Right lobe of liver (tissue), 6 donors: Measurements from ENCODE around the gene AKAP13. TPM values are rescaled to one million over a fixed set of nuclear protein-coding genes. Genes with fewer than 3 reads are reported as not detected.

Experiments used
- ATAC-seq, 4 donors: fragments of 200-7000 bp; cut with Tn5 transposase; one replicate each; pipeline ENCODE4 v1.9.1; 2020; ENCODE audit warnings: mild to moderate bottlenecking in 4 of 4, moderate library complexity in 4 of 4
- DNase-seq, 3 donors: peaks; one replicate each; pipeline ENCODE4 v3.0.0-alpha.2; 2020
- H3K27ac ChIP-seq, 3 donors: fragments of 200-600 bp; one replicate each; pipeline ENCODE4 v1.8.0; 2022
- H3K27me3 ChIP-seq, 2 donors: fragments of 200-600 bp; one replicate each; pipeline ENCODE4 v1.8.0; 2022
- H3K36me3 ChIP-seq, 4 donors: fragments of 200-600 bp; sonication (generic) in 1 of 4; one replicate each; pipeline versions ENCODE4 v1.5.1 to v1.8.0; 2017 to 2022; ENCODE audit warnings: control low read depth in 1 of 4
- H3K4me1 ChIP-seq, 4 donors: fragments of 200-600 bp; sonication (generic) in 1 of 4; one replicate each; pipeline versions ENCODE4 v1.5.1 to v1.8.0; 2017 to 2022; ENCODE audit warnings: control low read depth in 1 of 4
- H3K4me3 ChIP-seq, 3 donors: fragments of 200-600 bp; one replicate each; pipeline ENCODE4 v1.8.0; 2022
- H3K9me3 ChIP-seq, 4 donors: fragments of 200-600 bp; sonication (generic) in 1 of 4; one replicate each; pipeline versions ENCODE4 v1.5.1 to v1.8.0; 2017 to 2022; ENCODE audit warnings: control low read depth in 1 of 4
- CTCF ChIP-seq, 4 donors: fragments of 200-600 bp in 3 of 4; fragments of 450-650 bp in 1 of 4; IDR thresholded peaks; one replicate each; pipeline versions ENCODE4 v1.5.1 to v1.8.0; 2016 to 2022; ENCODE audit warnings: antibody characterized with exemption in 4 of 4, mild to moderate bottlenecking in 2 of 4
- POLR2A ChIP-seq: fragments of 450-650 bp; IDR thresholded peaks from one replicate; pipeline ENCODE4 v1.6.1; 2017; ENCODE audit warnings: antibody characterized with exemption, mild to moderate bottlenecking
- WGBS: methylation state at CpG from one replicate; pipeline ENCODE4 v1.1.6; 2018; ENCODE audit warnings: low coverage, low lambda C conversion rate; ENCODE audit not compliant: insufficient coverage; ENCODE audit errors: missing lambda C conversion rate; 5-methylcytosine and 5-hydroxymethylcytosine counted together
- intact Hi-C, 2 donors: fragments of 100-400 bp; cut with DNase I; formaldehyde crosslinking; loops; one replicate each; pipeline versions ENCODE4 v1.11.2 to v1.14.1; 2022
- total RNA-seq, 6 experiments: library from RNA; depleted of rRNA in 2 of 6; stranded (reverse); fragments of >200 nt in 2 of 6; fragmentation: NEBNext Ultra II Directional in 3 of 6; extraction: Animal tissue kit (Norgen Biotek cat#: 25700) in 3 of 6; gene quantifications; one replicate each; pipeline versions ENCODE4 v1.1.0 to v1.2.4, GENCODE V29; 2016 to 2023
- donor health status: DM: no; HTN: yes; CAD: no.
- donor health status: DM: no; HTN: no; CAD: no.
- donor health status: DM: no; HTN: no; CAD: no.
- donor health status: DM: no; HTN: yes; CAD: no.
- donor health status: DM: no; HTN: yes; CAD: no.

Gene AKAP13
- total RNA-seq, 6 experiments from 2014 or later, result 50.1 to 73.1 (median 63.9) TPM

DNA sequence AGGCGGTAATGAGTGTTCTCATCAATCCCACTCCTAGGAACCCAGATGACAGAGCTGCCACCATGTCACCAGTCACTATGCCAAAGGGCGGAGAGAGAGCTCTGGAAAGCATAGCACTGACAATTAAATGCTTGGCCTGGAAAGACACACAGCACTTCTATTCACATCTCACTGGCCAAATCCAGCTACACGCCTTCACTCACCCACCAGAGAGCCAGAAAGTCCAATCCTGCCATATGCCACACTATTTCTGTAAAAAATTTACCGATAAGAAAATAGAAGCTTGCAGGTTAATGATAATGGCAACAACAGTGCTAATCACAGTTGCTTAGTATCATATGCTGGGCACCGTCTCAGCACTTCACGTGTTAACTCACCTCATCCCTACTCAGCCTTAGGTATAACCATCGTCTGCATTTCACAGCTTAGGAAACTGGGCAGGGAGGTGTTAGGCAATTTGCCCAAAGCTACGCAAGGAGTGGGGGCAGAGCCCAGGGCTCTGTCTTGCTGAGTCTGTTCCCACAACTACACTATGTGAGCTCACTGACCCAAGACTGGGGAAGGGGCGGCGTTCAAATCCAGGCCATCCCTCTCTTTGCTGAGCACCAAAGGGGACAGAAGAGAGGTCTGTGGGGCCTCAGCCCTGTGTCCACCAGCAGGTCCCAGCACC is 397.8 kb downstream of the AKAP13 start:
- no peaks in the 10 kb centered on the region for H3K36me3 ChIP-seq
- peak; percentile 60 for TF ChIP-seq POLR2A
- no peak for TF ChIP-seq CTCF (IDR thresholded peaks at IDR 0.05)
- H3K4me1 ChIP-seq, result peaks cover 0 to 61% (median 22%) of the 10 kb centered on the region in 4 donors
- H3K4me3 ChIP-seq, result no peak overlapping the region
- H3K27ac ChIP-seq, result peak overlapping the region in 2 of 3 donors; percentile 94 to 97
- DNase-seq (no peak), ATAC-seq (peak; percentile 31 to 44 (median 36))
- no peaks in the 10 kb centered on the region for H3K9me3 ChIP-seq
- intact Hi-C loops, result no loop called here
- H3K27me3 ChIP-seq, result no peaks in the 10 kb centered on the region
- 78% methylated on average over 6 of the region's 10 CpGs for WGBS

DNA sequence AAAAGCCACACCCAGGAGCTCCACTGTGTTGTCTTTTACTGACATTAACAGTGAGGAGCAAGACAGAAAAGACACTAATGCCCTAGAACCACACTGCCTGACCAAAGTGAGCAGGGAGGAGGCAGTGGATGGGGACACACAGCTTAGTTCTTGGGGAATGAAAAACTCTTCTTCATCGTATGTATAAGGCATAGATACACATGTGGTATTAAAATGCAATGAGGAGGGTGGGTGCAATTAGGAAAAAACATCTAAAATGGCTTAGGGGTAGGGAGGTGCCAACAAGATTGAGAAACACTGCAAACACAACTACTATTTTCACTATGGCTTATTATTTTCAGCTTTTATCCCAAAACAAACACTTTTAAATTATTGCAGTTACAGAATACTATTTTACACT is 398.8 kb downstream of the AKAP13 start:
- H3K27ac ChIP-seq, result peak overlapping the region in 2 of 3 donors; percentile 94 to 97
- H3K27me3 ChIP-seq, result no peaks in the 10 kb centered on the region
- no peak for ATAC-seq
- intact Hi-C loops, result no loop called here
- no peaks in the 10 kb centered on the region for H3K36me3 ChIP-seq
- H3K4me3 ChIP-seq, result peak overlapping the region in 1 of 3 donors; percentile 19
- WGBS, result 63% methylated on average over 1 of the region's 1 CpG
- TF ChIP-seq POLR2A (no peak), CTCF (IDR thresholded peaks at IDR 0.05) (no peak)
- H3K9me3 ChIP-seq, result no peaks in the 10 kb centered on the region
- peaks cover 0 to 62% (median 20%) of the 10 kb centered on the region in 4 donors for H3K4me1 ChIP-seq
- no peak for DNase-seq

GRCh38 chr15:85780225-85780985 is 400.0 kb downstream of the AKAP13 start:
- no peak for DNase-seq
- TF ChIP-seq POLR2A (no peak), CTCF (IDR thresholded peaks at IDR 0.05) (no peak)
- WGBS, result 42% methylated on average over 8 of the region's 8 CpGs
- ATAC-seq, result peak; percentile 39 to 56 (median 44)
- Histone ChIP-seq H3K4me1 (peaks cover 0 to 74% (median 22%) of the 10 kb centered on the region in 4 donors), H3K4me3 (peak overlapping the region in 2 of 3 donors; percentile 0 to 19), H3K27ac (peak overlapping the region; percentile 65 to 97 (median 94)), H3K36me3 (no peaks in the 10 kb centered on the region), H3K9me3 (no peaks in the 10 kb centered on the region), H3K27me3 (no peaks in the 10 kb centered on the region)
- intact Hi-C loops, result no loop called here

- H3K36me3 ChIP-seq, result no peaks in the 10 kb centered on the region
- WGBS, result 49% methylated on average over 7 of the region's 7 CpGs
- peak overlapping the region in 1 of 3 donors; percentile 19 for H3K4me3 ChIP-seq
- DNase-seq (peak in 1 of 3 donors; percentile 85), ATAC-seq (peak; percentile 67 to 84 (median 79))
- TF ChIP-seq POLR2A (peak; percentile 45), CTCF (IDR thresholded peaks at IDR 0.05) (no peak)
- H3K27ac ChIP-seq, result peak overlapping the region; percentile 65 to 97 (median 94)
- peaks cover 0 to 81% (median 27%) of the 10 kb centered on the region in 4 donors for H3K4me1 ChIP-seq
- H3K9me3 ChIP-seq, result no peaks in the 10 kb centered on the region
- intact Hi-C loops, result no loop called here
- H3K27me3 ChIP-seq, result no peaks in the 10 kb centered on the region
Observed at GRCh38 chr15:85781099-85781498, 400.7 kb downstream of the AKAP13 start.
